Ishikawa (cell line): ENCODE results near the gene PPP1R16B.

Experiments used
- CREB1 ChIP-seq: IDR thresholded peaks from 2 replicates; pipeline ENCODE4 v1.6.1; 2012; ENCODE audit warnings: low read depth
- EGR1 ChIP-seq: IDR thresholded peaks from 2 replicates; pipeline ENCODE4 v1.6.1; 2012
- EP300 ChIP-seq: IDR thresholded peaks from 2 replicates; pipeline ENCODE4 v1.6.1; 2012; ENCODE audit warnings: borderline replicate concordance
- MAX ChIP-seq: IDR thresholded peaks from 2 replicates; pipeline ENCODE4 v1.6.1; 2012
- TEAD4 ChIP-seq: IDR thresholded peaks from 2 replicates; pipeline ENCODE4 v1.6.1; 2012
- USF1 ChIP-seq: IDR thresholded peaks from 2 replicates; pipeline ENCODE4 v1.6.1; 2012
- YY1 ChIP-seq: IDR thresholded peaks from 2 replicates; pipeline ENCODE4 v1.6.1; 2012; ENCODE audit warnings: low read depth
- TF ChIP-seq, protein P1 (sequence below): IDR thresholded peaks from 2 replicates; pipeline ENCODE4 v1.6.1; 2012; ENCODE audit warnings: low read depth, mild to moderate bottlenecking

DNA sequence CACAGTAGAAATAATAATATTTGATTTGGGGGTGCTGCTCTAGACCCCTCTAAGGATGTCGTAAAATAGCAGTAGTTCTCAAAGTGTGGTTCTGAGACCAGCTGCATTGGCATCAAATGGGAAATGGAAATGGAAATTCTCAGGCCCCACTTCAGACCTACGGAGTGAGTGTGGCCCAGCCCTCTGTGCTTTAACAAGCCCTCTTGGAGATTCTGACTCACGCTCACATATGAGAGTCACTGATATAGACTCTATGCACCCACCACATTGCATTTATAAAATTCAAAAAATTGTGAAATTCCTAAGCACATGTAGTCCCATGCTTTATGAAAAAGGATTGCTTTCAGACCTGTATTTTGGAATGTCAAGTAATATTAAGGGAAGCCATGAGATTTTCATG lies 14.2 kb upstream of the PPP1R16B start:
- TF ChIP-seq, protein P1, sequence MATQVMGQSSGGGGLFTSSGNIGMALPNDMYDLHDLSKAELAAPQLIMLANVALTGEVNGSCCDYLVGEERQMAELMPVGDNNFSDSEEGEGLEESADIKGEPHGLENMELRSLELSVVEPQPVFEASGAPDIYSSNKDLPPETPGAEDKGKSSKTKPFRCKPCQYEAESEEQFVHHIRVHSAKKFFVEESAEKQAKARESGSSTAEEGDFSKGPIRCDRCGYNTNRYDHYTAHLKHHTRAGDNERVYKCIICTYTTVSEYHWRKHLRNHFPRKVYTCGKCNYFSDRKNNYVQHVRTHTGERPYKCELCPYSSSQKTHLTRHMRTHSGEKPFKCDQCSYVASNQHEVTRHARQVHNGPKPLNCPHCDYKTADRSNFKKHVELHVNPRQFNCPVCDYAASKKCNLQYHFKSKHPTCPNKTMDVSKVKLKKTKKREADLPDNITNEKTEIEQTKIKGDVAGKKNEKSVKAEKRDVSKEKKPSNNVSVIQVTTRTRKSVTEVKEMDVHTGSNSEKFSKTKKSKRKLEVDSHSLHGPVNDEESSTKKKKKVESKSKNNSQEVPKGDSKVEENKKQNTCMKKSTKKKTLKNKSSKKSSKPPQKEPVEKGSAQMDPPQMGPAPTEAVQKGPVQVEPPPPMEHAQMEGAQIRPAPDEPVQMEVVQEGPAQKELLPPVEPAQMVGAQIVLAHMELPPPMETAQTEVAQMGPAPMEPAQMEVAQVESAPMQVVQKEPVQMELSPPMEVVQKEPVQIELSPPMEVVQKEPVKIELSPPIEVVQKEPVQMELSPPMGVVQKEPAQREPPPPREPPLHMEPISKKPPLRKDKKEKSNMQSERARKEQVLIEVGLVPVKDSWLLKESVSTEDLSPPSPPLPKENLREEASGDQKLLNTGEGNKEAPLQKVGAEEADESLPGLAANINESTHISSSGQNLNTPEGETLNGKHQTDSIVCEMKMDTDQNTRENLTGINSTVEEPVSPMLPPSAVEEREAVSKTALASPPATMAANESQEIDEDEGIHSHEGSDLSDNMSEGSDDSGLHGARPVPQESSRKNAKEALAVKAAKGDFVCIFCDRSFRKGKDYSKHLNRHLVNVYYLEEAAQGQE: no peak
- no peak for TF ChIP-seq USF1
- no peak for TF ChIP-seq MAX
- no peak for TF ChIP-seq TEAD4
- TF ChIP-seq EP300: no peak
- TF ChIP-seq CREB1: no peak
- no peak for TF ChIP-seq EGR1
- TF ChIP-seq YY1: no peak
